OCI-LY3 (cell line): Measurements from ENCODE around the gene MAD1L1.

Experiments
- CTCF ChIP-seq: fragments of 200-600, 300-600 bp; sonication (generic); IDR thresholded peaks from 2 replicates; pipeline ENCODE4 v1.5.1; 2014; ENCODE audit warnings: antibody characterized with exemption, low read length, low read depth
- EZH2phosphoT487 ChIP-seq: fragments of 200-600 bp; shearing (Covaris generic); IDR thresholded peaks from 2 replicates; pipeline ENCODE4 v1.6.1; 2018; ENCODE audit warnings: antibody characterized with exemption, mixed run types, low read depth

DNA sequence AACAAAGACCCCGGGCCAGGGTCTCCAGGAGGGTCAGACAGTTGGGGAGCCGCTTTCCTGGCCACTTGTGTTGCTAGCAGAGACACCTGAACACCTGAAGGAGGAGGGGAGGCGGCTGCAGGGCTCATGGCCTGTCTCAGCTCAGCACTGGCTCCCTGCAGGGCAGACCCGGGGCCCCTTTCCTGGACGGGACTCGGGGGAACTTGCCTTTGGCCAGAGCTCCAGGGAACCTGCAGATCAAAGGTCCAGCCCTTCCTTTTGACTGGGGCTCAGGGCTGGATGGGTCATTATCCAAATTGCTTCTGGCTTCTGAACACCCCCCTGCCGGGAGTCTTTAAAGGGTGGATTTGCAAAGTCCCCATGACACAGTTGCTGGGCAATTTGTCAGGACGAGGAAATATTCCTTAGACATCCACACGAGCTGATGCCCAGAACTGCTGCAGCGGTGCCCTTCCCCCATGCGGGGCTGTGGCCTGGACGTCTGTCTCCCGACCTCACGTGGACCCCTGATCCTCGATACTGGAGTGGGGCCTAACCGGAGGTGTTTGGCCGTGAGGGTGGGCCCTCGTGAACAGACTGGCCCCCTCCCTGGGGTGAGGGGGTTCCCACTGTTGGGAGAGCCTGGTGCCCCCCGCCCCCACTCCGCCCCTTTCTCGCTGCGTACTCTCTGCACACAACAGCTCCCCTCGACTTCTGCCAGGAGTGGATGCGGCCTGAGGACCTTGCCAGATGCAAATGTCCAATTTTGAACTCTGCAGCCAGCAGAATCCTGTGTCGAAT, 368.4 kb downstream of the MAD1L1 start:
- TF ChIP-seq CTCF (no peak), EZH2phosphoT487 (no peak)
